Liver (tissue), 9 donors: Measurements from ENCODE around the gene ZNF705A. TPM values are rescaled to one million over a fixed set of nuclear protein-coding genes. Genes with fewer than 3 reads are reported as not detected.
"Not testable (repeated sequence)": the region's sequence is repeated elsewhere in the genome, so short reads cannot be mapped to it uniquely, and the experiment has no call there.

Experiments used
- DNase-seq: peaks from one replicate; pipeline ENCODE4 v3.0.0-alpha.2; 2017; ENCODE audit warnings: low spot score
- H3K27ac ChIP-seq, 2 donors: one replicate each; pipeline ENCODE4 v1.7.0; 2013; ENCODE audit warnings: inconsistent platforms in 2 of 2, low read length in 2 of 2, control low read depth in 1 of 2, low read depth in 1 of 2, mild to moderate bottlenecking in 1 of 2
- H3K27me3 ChIP-seq, 4 donors: one replicate each; pipeline versions ENCODE4 v1.6.1 to v1.7.0; 2013; ENCODE audit warnings: low read length in 3 of 4, inconsistent platforms in 1 of 4, mild to moderate bottlenecking in 1 of 4, moderate library complexity in 1 of 4; ENCODE audit not compliant: control insufficient read depth in 4 of 4, insufficient read depth in 4 of 4
- H3K36me3 ChIP-seq, 4 donors: one replicate each; pipeline versions ENCODE4 v1.6.1 to v1.7.0; 2013; ENCODE audit warnings: low read length in 3 of 4, mild to moderate bottlenecking in 3 of 4, low read depth in 1 of 4, moderate library complexity in 1 of 4; ENCODE audit not compliant: control insufficient read depth in 4 of 4, insufficient read depth in 3 of 4
- H3K4me1 ChIP-seq, 4 donors: one replicate each; pipeline versions ENCODE4 v1.6.1 to v1.7.0; 2013; ENCODE audit warnings: low read length in 3 of 4, mild to moderate bottlenecking in 3 of 4, moderate library complexity in 1 of 4; ENCODE audit not compliant: control insufficient read depth in 4 of 4, insufficient read depth in 4 of 4
- H3K4me3 ChIP-seq, 3 donors: one replicate each; pipeline versions ENCODE4 v1.6.1 to v1.7.0; 2013; ENCODE audit warnings: low read length in 3 of 3, control low read depth in 1 of 3, low read depth in 1 of 3, mild to moderate bottlenecking in 1 of 3
- H3K9ac ChIP-seq, 2 donors: one replicate each; pipeline ENCODE4 v1.7.0; 2013; ENCODE audit warnings: low read length in 2 of 2, mild to moderate bottlenecking in 2 of 2, moderate library complexity in 2 of 2, control low read depth in 1 of 2, low read depth in 1 of 2
- H3K9me3 ChIP-seq, 4 donors: one replicate each; pipeline versions ENCODE4 v1.6.1 to v1.7.0; 2013; ENCODE audit warnings: low read length in 3 of 4; ENCODE audit not compliant: control insufficient read depth in 4 of 4
- ATF3 ChIP-seq: IDR thresholded peaks from 2 replicates; pipeline ENCODE4 v1.6.1; 2016; ENCODE audit warnings: antibody characterized with exemption
- CTCF ChIP-seq: fragments of 150-350 bp; IDR thresholded peaks from 2 replicates; pipeline ENCODE4 v1.5.1; 2017; ENCODE audit warnings: improper control_type of control experiment, low read depth, low read length; ENCODE audit not compliant: missing input control
- EGR1 ChIP-seq, 2 donors: IDR thresholded peaks; 2 replicates each; pipeline ENCODE4 v1.6.1; 2016 to 2018; ENCODE audit warnings: antibody characterized with exemption in 2 of 2, low read depth in 2 of 2
- FOXA1 ChIP-seq: IDR thresholded peaks from 2 replicates; pipeline ENCODE4 v1.6.1; 2016; ENCODE audit warnings: antibody characterized with exemption
- HNF4A ChIP-seq, 2 donors: conservative IDR thresholded peaks; 2 replicates each; pipeline ENCODE4 v1.6.1; 2016; ENCODE audit warnings: antibody characterized with exemption in 2 of 2, mild to moderate bottlenecking in 2 of 2
- NR2F2 ChIP-seq: IDR thresholded peaks from 2 replicates; pipeline ENCODE4 v1.6.1; 2016; ENCODE audit warnings: antibody characterized with exemption
- RAD21 ChIP-seq, 2 donors: IDR thresholded peaks; 2 replicates each; pipeline ENCODE4 v1.6.1; 2016; ENCODE audit warnings: antibody characterized with exemption in 2 of 2, mild to moderate bottlenecking in 2 of 2
- REST ChIP-seq: IDR thresholded peaks from 2 replicates; pipeline ENCODE4 v1.6.1; 2016; ENCODE audit warnings: antibody characterized with exemption, mild to moderate bottlenecking
- RXRA ChIP-seq, 2 donors: IDR thresholded peaks; 2 replicates each; pipeline ENCODE4 v1.6.1; 2017 to 2018; ENCODE audit warnings: antibody characterized with exemption in 2 of 2, mild to moderate bottlenecking in 1 of 2
- TAF1 ChIP-seq: conservative IDR thresholded peaks from 2 replicates; pipeline ENCODE4 v1.6.1; 2016; ENCODE audit warnings: antibody characterized with exemption, mild to moderate bottlenecking
- YY1 ChIP-seq: IDR thresholded peaks from 2 replicates; pipeline ENCODE4 v1.6.1; 2016; ENCODE audit warnings: antibody characterized with exemption, mild to moderate bottlenecking
- WGBS: extraction: QIAGEN DNeasy Blood & Tissue Kit; methylation state at CpG from one replicate; pipeline ENCODE4 v1.1.7; 2013; 5-methylcytosine and 5-hydroxymethylcytosine counted together
- polyA plus RNA-seq, 2 donors: library from polyadenylated mRNA; stranded (reverse) in 1 of 2; unstranded in 1 of 2; fragments of 200-250 nt in 1 of 2; fragments of >200 nt in 1 of 2; fragmentation: Nextera tagmentation in 1 of 2; extraction: Ambion mirVana in 1 of 2; gene quantifications; one replicate each; pipeline versions ENCODE4 v1.2.1 to v1.2.3, GENCODE V29; 2013 to 2015
- total RNA-seq, 2 donors: library from RNA; depleted of rRNA; stranded (reverse); fragments of >200 nt; gene quantifications; one replicate each; pipeline ENCODE4 v1.2.3, GENCODE V29; 2014
- donor health status: healthy.
- donor health status: healthy.
- donor health status: healthy.
- donor health status: healthy.
- donor health status: healthy.

Gene ZNF705A
- total and polyA plus RNA-seq, 4 donors = not detected

- DNase-seq = no peak
- 80% methylated on average over 4 of the region's 4 CpGs for WGBS
- peaks cover 0 to 12% (median under 1%) of the 10 kb centered on the region in 4 donors for H3K36me3 ChIP-seq
- no peak overlapping the region for H3K9ac ChIP-seq
- no peak overlapping the region for H3K4me3 ChIP-seq
- no peaks in the 10 kb centered on the region for H3K27me3 ChIP-seq
- H3K9me3 ChIP-seq = no peaks in the 10 kb centered on the region
- no peak overlapping the region for H3K27ac ChIP-seq
- no peaks in the 10 kb centered on the region for H3K4me1 ChIP-seq
- TF ChIP-seq RAD21 (IDR thresholded peaks at IDR 0.05) = no peak
- TF ChIP-seq REST = no peak
- TF ChIP-seq ATF3 = no peak
- TF ChIP-seq HNF4A (conservative IDR thresholded peaks at IDR 0.05) = no peak
- TF ChIP-seq TAF1 = no peak
- no peak for TF ChIP-seq CTCF
- no peak for TF ChIP-seq YY1
- TF ChIP-seq NR2F2 = no peak
- TF ChIP-seq RXRA (IDR thresholded peaks at IDR 0.05) = no peak
- no peak for TF ChIP-seq EGR1 (IDR thresholded peaks at IDR 0.05; ENCODE audit: low read depth in 2 of 2)
- TF ChIP-seq FOXA1 = no peak
These were observed 29.7 kb upstream of the ZNF705A start for GRCh38 chr12:8127138-8127537.

- WGBS = 92% methylated on average over 16 of the region's 18 CpGs
- H3K27me3 ChIP-seq, DNase-seq, H3K4me3 ChIP-seq, H3K4me1 ChIP-seq, H3K9ac ChIP-seq, H3K9me3 ChIP-seq, H3K27ac ChIP-seq: not testable (repeated sequence)
- H3K36me3 ChIP-seq = peaks cover 0 to 16% (median 6%) of the 10 kb centered on the region in 4 donors
These were observed 23.0 kb upstream of the ZNF705A start for GRCh38 chr12:8133636-8134397.

GRCh38 chr12:8134398-8134930, 22.4 kb upstream of the ZNF705A start:
- not testable (repeated sequence) for H3K9me3 ChIP-seq, H3K27me3 ChIP-seq, H3K4me1 ChIP-seq, DNase-seq, H3K27ac ChIP-seq, H3K9ac ChIP-seq, H3K4me3 ChIP-seq
- H3K36me3 ChIP-seq = peaks cover 0 to 16% (median 6%) of the 10 kb centered on the region in 4 donors
- 95% methylated on average over 23 of the region's 23 CpGs for WGBS

GRCh38 chr12:8141647-8142046, 15.2 kb upstream of the ZNF705A start:
- not testable (repeated sequence) for H3K9me3 ChIP-seq, H3K27ac ChIP-seq, H3K4me3 ChIP-seq, H3K9ac ChIP-seq, H3K4me1 ChIP-seq, H3K27me3 ChIP-seq, DNase-seq
- WGBS = 77% methylated on average over 8 of the region's 8 CpGs
- peaks cover 0 to 11% (median 5%) of the 10 kb centered on the region in 4 donors for H3K36me3 ChIP-seq
